ENCODE results near the gene SLF2.
A peak's percentile ranks its signal among the peaks of the same experiment; 100 is the strongest.
"Not testable (repeated sequence)": the region's sequence is repeated elsewhere in the genome, so short reads cannot be mapped to it uniquely, and the experiment has no call there.

SLF2 gene

GRCh38 chr10:100876585-100877460, 35.9 kb upstream of the SLF2 start:
- DNase-seq (ENCODE audit: extremely low spot score, insufficient read length, low read depth) (no peak), FAIRE-seq (no peak)

GRCh38 chr10:100877461-100877850, 35.3 kb upstream of the SLF2 start:
- no peak for FAIRE-seq
- no peak for DNase-seq (ENCODE audit: extremely low spot score, insufficient read length, low read depth)

GRCh38 chr10:100878291-100878910, 34.4 kb upstream of the SLF2 start:
- peak; percentile 52 for FAIRE-seq
- peak; percentile 28 for DNase-seq (ENCODE audit: extremely low spot score, insufficient read length, low read depth)

- no peak for FAIRE-seq
Observed at GRCh38 chr10:100879741-100880360, 32.9 kb upstream of the SLF2 start.

GRCh38 chr10:100881556-100882213, 31.1 kb upstream of the SLF2 start:
- FAIRE-seq (no peak), DNase-seq (ENCODE audit: extremely low spot score, insufficient read length, low read depth) (no peak)

More at GRCh38 chr10:100879741-100880360, 32.9 kb upstream of the SLF2 start:
- no peak for DNase-seq (ENCODE audit: extremely low spot score, insufficient read length, low read depth)

- FAIRE-seq: no peak
Observed at GRCh38 chr10:100882252-100882651, 30.5 kb upstream of the SLF2 start.

GRCh38 chr10:100882671-100883311, 30.0 kb upstream of the SLF2 start:
- FAIRE-seq (no peak), DNase-seq (ENCODE audit: extremely low spot score, insufficient read length, low read depth) (no peak)

More at GRCh38 chr10:100882252-100882651, 30.5 kb upstream of the SLF2 start:
- DNase-seq (ENCODE audit: extremely low spot score, insufficient read length, low read depth): no peak

- FAIRE-seq (no peak), DNase-seq (ENCODE audit: extremely low spot score, insufficient read length, low read depth) (no peak)
Observed at GRCh38 chr10:100883312-100883821, 29.4 kb upstream of the SLF2 start.

GRCh38 chr10:100885611-100886010, 27.2 kb upstream of the SLF2 start:
- not testable (repeated sequence) for DNase-seq (ENCODE audit: extremely low spot score, insufficient read length, low read depth); FAIRE-seq

GRCh38 chr10:100886091-100886490, 26.7 kb upstream of the SLF2 start:
- FAIRE-seq: no peak
- no peak for DNase-seq (ENCODE audit: extremely low spot score, insufficient read length, low read depth)

GRCh38 chr10:100886521-100886920, 26.2 kb upstream of the SLF2 start:
- FAIRE-seq (no peak), DNase-seq (ENCODE audit: extremely low spot score, insufficient read length, low read depth) (no peak)

- FAIRE-seq (no peak), DNase-seq (ENCODE audit: extremely low spot score, insufficient read length, low read depth) (no peak)
Observed at GRCh38 chr10:100886963-100887362, 25.8 kb upstream of the SLF2 start.

- DNase-seq (ENCODE audit: extremely low spot score, insufficient read length, low read depth): no peak
- no peak for FAIRE-seq
Observed at GRCh38 chr10:100887761-100888296, 24.9 kb upstream of the SLF2 start.

- DNase-seq (ENCODE audit: extremely low spot score, insufficient read length, low read depth) (no peak), FAIRE-seq (no peak)
Observed at GRCh38 chr10:100888957-100889356, 23.8 kb upstream of the SLF2 start.

- DNase-seq (ENCODE audit: extremely low spot score, insufficient read length, low read depth) (no peak), FAIRE-seq (no peak)
Observed at GRCh38 chr10:100889546-100889945, 23.2 kb upstream of the SLF2 start.

- no peak for FAIRE-seq
Observed at GRCh38 chr10:100890141-100890672, 22.6 kb upstream of the SLF2 start.

GRCh38 chr10:100890673-100891317, 22.0 kb upstream of the SLF2 start:
- DNase-seq (ENCODE audit: extremely low spot score, insufficient read length, low read depth): no peak
- no peak for FAIRE-seq

More at GRCh38 chr10:100890141-100890672, 22.6 kb upstream of the SLF2 start:
- DNase-seq (ENCODE audit: extremely low spot score, insufficient read length, low read depth): no peak

GRCh38 chr10:100894033-100894432, 18.7 kb upstream of the SLF2 start:
- DNase-seq (ENCODE audit: extremely low spot score, insufficient read length, low read depth) (no peak), FAIRE-seq (no peak)

Data from GM18507 (cell line).